ENCODE measurements around the gene CDH3.

CDH3 gene

GRCh38 chr16:68739964-68740627 lies 95.0 kb downstream of the CDH3 start:
- DNase-seq = no peak

GRCh38 chr16:68740628-68741346 lies 95.7 kb downstream of the CDH3 start:
- no peak for DNase-seq

GRCh38 chr16:68743664-68744063 lies 98.6 kb downstream of the CDH3 start:
- no peak for DNase-seq

- no peak for DNase-seq
Observed at GRCh38 chr16:68744744-68745280, 99.7 kb downstream of the CDH3 start.

- DNase-seq = no peak
Observed at GRCh38 chr16:68746951-68747350, 101.8 kb downstream of the CDH3 start.

GRCh38 chr16:68749432-68749831 lies 104.3 kb downstream of the CDH3 start:
- no peak for DNase-seq
